H9 (cell line): ENCODE results near the gene PHYH. TPM values are rescaled to one million over a fixed set of nuclear protein-coding genes. Genes with fewer than 3 reads are reported as not detected.

Experiments
- DNase-seq: peaks from one replicate; pipeline ENCODE4 v3.0.0-alpha.2; 2017
- H2AFZ ChIP-seq: one replicate; pipeline ENCODE4 v1.6.1; 2013; ENCODE audit warnings: mild to moderate bottlenecking, low read length, control low read depth, moderate library complexity
- H2AK5ac ChIP-seq: 2 replicates; pipeline ENCODE4 v1.6.1; 2013; ENCODE audit warnings: low read length, control low read depth, mixed read lengths; ENCODE audit not compliant: insufficient read length
- H2BK120ac ChIP-seq: one replicate; pipeline ENCODE4 v1.6.1; 2013; ENCODE audit warnings: low read depth, mild to moderate bottlenecking, low read length, control low read depth, inconsistent platforms; ENCODE audit not compliant: poor library complexity, severe bottlenecking
- H2BK12ac ChIP-seq: 2 replicates; pipeline ENCODE4 v1.6.1; 2013; ENCODE audit warnings: low read length, control low read depth, mixed read lengths, low read depth; ENCODE audit not compliant: insufficient read length
- H2BK15ac ChIP-seq: 2 replicates; pipeline ENCODE4 v1.6.1; 2013; ENCODE audit warnings: low read depth, low read length, control low read depth
- H2BK20ac ChIP-seq: one replicate; pipeline ENCODE4 v1.6.1; 2013; ENCODE audit warnings: low read depth, mild to moderate bottlenecking, low read length, control low read depth, inconsistent platforms; ENCODE audit not compliant: poor library complexity, severe bottlenecking
- H2BK5ac ChIP-seq: 2 replicates; pipeline ENCODE4 v1.6.1; 2013; ENCODE audit warnings: low read length, control low read depth, mixed read lengths; ENCODE audit not compliant: insufficient read length
- H3K14ac ChIP-seq: 2 replicates; pipeline ENCODE4 v1.6.1; 2013; ENCODE audit warnings: low read length, control low read depth; ENCODE audit not compliant: insufficient read depth
- H3K18ac ChIP-seq: 2 replicates; pipeline ENCODE4 v1.6.1; 2013; ENCODE audit warnings: low read depth, mild to moderate bottlenecking, mixed read lengths, low read length, control low read depth; ENCODE audit not compliant: insufficient read length
- H3K23ac ChIP-seq: 2 replicates; pipeline ENCODE4 v1.6.1; 2013; ENCODE audit warnings: low read length, control low read depth, mixed read lengths, low read depth; ENCODE audit not compliant: insufficient read length
- H3K23me2 ChIP-seq: 2 replicates; pipeline ENCODE4 v1.6.1; 2013; ENCODE audit warnings: low read depth, mild to moderate bottlenecking, mixed read lengths, low read length, control low read depth; ENCODE audit not compliant: insufficient read length, poor library complexity, severe bottlenecking
- H3K27ac ChIP-seq: 2 replicates; pipeline ENCODE4 v1.5.1; 2013; ENCODE audit warnings: low read length, control low read depth, mixed read lengths, low read depth; ENCODE audit not compliant: insufficient read length
- H3K27me3 ChIP-seq: 2 replicates; pipeline ENCODE4 v1.6.1; 2013; ENCODE audit warnings: low read length, control low read depth, inconsistent platforms; ENCODE audit not compliant: insufficient read depth
- H3K4ac ChIP-seq: 2 replicates; pipeline ENCODE4 v1.6.1; 2013; ENCODE audit warnings: low read depth, mild to moderate bottlenecking, control low read depth, inconsistent platforms, low read length, moderate library complexity
- H3K4me1 ChIP-seq: 2 replicates; pipeline ENCODE4 v1.6.1; 2013; ENCODE audit warnings: low read length, control low read depth, inconsistent platforms; ENCODE audit not compliant: insufficient read depth
- H3K4me2 ChIP-seq: 2 replicates; pipeline ENCODE4 v1.6.1; 2013; ENCODE audit warnings: low read length, control low read depth, mixed read lengths; ENCODE audit not compliant: insufficient read length, insufficient read depth
- H3K56ac ChIP-seq: 2 replicates; pipeline ENCODE4 v1.6.1; 2013; ENCODE audit warnings: low read depth, mild to moderate bottlenecking, mixed read lengths, low read length, control low read depth; ENCODE audit not compliant: insufficient read length
- H3K79me1 ChIP-seq: 2 replicates; pipeline ENCODE4 v1.6.1; 2013; ENCODE audit warnings: low read depth, mild to moderate bottlenecking, moderate library complexity, low read length, control low read depth, inconsistent platforms; ENCODE audit not compliant: insufficient read depth, poor library complexity, severe bottlenecking
- H3K79me2 ChIP-seq: 2 replicates; pipeline ENCODE4 v1.6.1; 2013; ENCODE audit warnings: low read length, control low read depth, inconsistent platforms; ENCODE audit not compliant: insufficient read depth
- H3K9ac ChIP-seq: 2 replicates; pipeline ENCODE4 v1.6.1; 2013; ENCODE audit warnings: low read length, control low read depth, mixed read lengths; ENCODE audit not compliant: insufficient read length; ENCODE audit errors: extremely low read depth
- H3K9me3 ChIP-seq: one replicate; pipeline ENCODE4 v1.6.1; 2013; ENCODE audit warnings: low read depth, low read length, inconsistent platforms; ENCODE audit not compliant: control insufficient read depth
- H3T11ph ChIP-seq: one replicate; pipeline ENCODE4 v1.6.1; 2013; ENCODE audit warnings: mild to moderate bottlenecking, low read length, control low read depth, inconsistent platforms
- H4K20me1 ChIP-seq: one replicate; pipeline ENCODE4 v1.6.1; 2013; ENCODE audit not compliant: control insufficient read depth, insufficient read length, insufficient read depth
- H4K5ac ChIP-seq: 2 replicates; pipeline ENCODE4 v1.6.1; 2013; ENCODE audit warnings: low read depth, mild to moderate bottlenecking, mixed read lengths, low read length, control low read depth; ENCODE audit not compliant: insufficient read length
- H4K8ac ChIP-seq: replicated peaks from 2 replicates; pipeline ENCODE4 v1.6.1; 2013; ENCODE audit warnings: low read length, control low read depth, mixed read lengths, low read depth; ENCODE audit not compliant: insufficient read length
- H4K91ac ChIP-seq: 2 replicates; pipeline ENCODE4 v1.6.1; 2013; ENCODE audit warnings: low read depth, mild to moderate bottlenecking, moderate library complexity, mixed read lengths, low read length, control low read depth; ENCODE audit not compliant: insufficient read length
- H3K27ac Mint-ChIP-seq, 3 experiments: 2 replicates in 2 of 3; 3 replicates in 1 of 3; pipeline ENCODE4 v1.8.0; 2020 to 2021; ENCODE audit warnings: mixed read lengths in 3 of 3, mild to moderate bottlenecking in 1 of 3, moderate library complexity in 1 of 3
- H3K27me3 Mint-ChIP-seq: 2 replicates; pipeline ENCODE4 v1.8.0; 2021; ENCODE audit warnings: low read depth, mild to moderate bottlenecking, moderate library complexity, mixed read lengths
- H3K36me3 Mint-ChIP-seq, 3 experiments: 2 replicates in 2 of 3; 3 replicates in 1 of 3; pipeline ENCODE4 v1.8.0; 2020 to 2021; ENCODE audit warnings: low read depth in 3 of 3, mixed read lengths in 3 of 3; ENCODE audit not compliant: insufficient read depth in 1 of 3
- H3K4me1 Mint-ChIP-seq, 2 experiments: 2 replicates each; pipeline ENCODE4 v1.8.0; 2020; ENCODE audit warnings: mixed read lengths in 2 of 2
- H3K4me3 Mint-ChIP-seq, 2 experiments: 2 replicates in 1 of 2; 3 replicates in 1 of 2; pipeline ENCODE4 v1.8.0; 2020 to 2021; ENCODE audit warnings: mild to moderate bottlenecking in 2 of 2, mixed read lengths in 2 of 2, moderate library complexity in 1 of 2
- H3K9me3 Mint-ChIP-seq, 2 experiments: 2 replicates in 1 of 2; 3 replicates in 1 of 2; pipeline ENCODE4 v1.8.0; 2020; ENCODE audit warnings: mild to moderate bottlenecking in 2 of 2, mixed read lengths in 2 of 2, moderate library complexity in 1 of 2
- CTCF ChIP-seq: fragments of 200-600 bp; sonication (generic); conservative IDR thresholded peaks from 3 replicates; pipeline ENCODE4 v1.8.0; 2021; ENCODE audit warnings: antibody characterized with exemption, mild to moderate bottlenecking
- WGBS: extraction: QIAGEN DNeasy Blood & Tissue Kit; methylation state at CpG from one replicate; pipeline ENCODE4 v1.1.7; 2013; ENCODE audit warnings: missing lambda C conversion rate, low lambda C conversion rate, mixed read lengths; ENCODE audit not compliant: insufficient read length; ENCODE audit errors: extremely low coverage; 5-methylcytosine and 5-hydroxymethylcytosine counted together
- total RNA-seq: library from RNA; stranded (reverse); gene quantifications from 2 replicates; pipeline ENCODE4 v1.2.1, GENCODE V29; 2021

PHYH gene
- total RNA-seq, 1 experiment from 2014 or later: 21.5 TPM

DNA sequence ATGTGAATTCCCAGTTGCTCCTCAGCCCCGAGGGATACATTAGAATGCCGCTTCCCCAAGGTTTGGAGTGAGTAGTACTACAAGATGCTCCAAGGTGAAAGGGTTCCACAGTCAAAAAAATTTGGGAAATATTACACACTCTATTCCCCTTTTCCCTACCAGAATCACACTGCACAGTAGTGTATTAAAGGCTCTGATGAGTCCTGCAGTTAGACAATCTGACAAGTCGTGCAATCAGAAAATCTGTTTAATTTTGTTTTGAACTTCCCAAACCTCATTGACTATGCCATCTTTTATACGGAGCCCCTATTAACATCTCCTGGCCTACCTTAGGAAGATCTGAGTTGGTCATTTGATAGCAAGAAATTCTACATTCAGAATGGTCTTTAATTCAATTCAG lies 52.1 kb downstream of the PHYH start:
- H2BK120ac ChIP-seq: no peak overlapping the region
- no peak overlapping the region for H3K9ac ChIP-seq
- H2AFZ ChIP-seq: no peak overlapping the region

More for the DNA sequence above, 52.1 kb downstream of the PHYH start:
- no peak overlapping the region for H3T11ph ChIP-seq
- no peak overlapping the region for H3K4ac ChIP-seq
- no peaks in the 10 kb centered on the region for H3K23me2 ChIP-seq
- H2BK15ac ChIP-seq: no peak overlapping the region
- H3K23ac ChIP-seq: no peak overlapping the region
- no peak for TF ChIP-seq CTCF
- H3K79me1 ChIP-seq: no peaks in the 10 kb centered on the region
- H3K56ac ChIP-seq: no peak overlapping the region
- H2BK20ac ChIP-seq: no peak overlapping the region
- H3K27ac ChIP-seq: no peak overlapping the region
- H3K4me2 ChIP-seq: no peak overlapping the region
- no peak overlapping the region for H3K18ac ChIP-seq
- Mint-ChIP-seq H3K27ac (no peak overlapping the region), H3K4me3 (no peak overlapping the region), H3K4me1 (no peaks in the 10 kb centered on the region), H3K36me3 (no peaks in the 10 kb centered on the region), H3K27me3 (no peaks in the 10 kb centered on the region), H3K9me3 (peaks cover 0 to 3% of the 10 kb centered on the region in 2 experiments; a peak in 1 of 5 replicates)
- H3K4me1 ChIP-seq: no peaks in the 10 kb centered on the region
- no peaks in the 10 kb centered on the region for H3K79me2 ChIP-seq
- no peak overlapping the region for H2BK12ac ChIP-seq
- no peaks in the 10 kb centered on the region for H4K20me1 ChIP-seq
- no peak for DNase-seq
- H3K14ac ChIP-seq: no peak overlapping the region
- no peaks in the 10 kb centered on the region for H3K27me3 ChIP-seq
- no peaks in the 10 kb centered on the region for H3K9me3 ChIP-seq
- no CpG with 5 or more reads among the region's 4 CpGs for WGBS
- no peak overlapping the region for H2AK5ac ChIP-seq
- H4K91ac ChIP-seq: no peak overlapping the region
- no peak overlapping the region for H2BK5ac ChIP-seq
- H4K5ac ChIP-seq: no peak overlapping the region
- H4K8ac ChIP-seq: no peak overlapping the region
